Measurements from ENCODE around the gene PROK2.

Gene PROK2

DNA sequence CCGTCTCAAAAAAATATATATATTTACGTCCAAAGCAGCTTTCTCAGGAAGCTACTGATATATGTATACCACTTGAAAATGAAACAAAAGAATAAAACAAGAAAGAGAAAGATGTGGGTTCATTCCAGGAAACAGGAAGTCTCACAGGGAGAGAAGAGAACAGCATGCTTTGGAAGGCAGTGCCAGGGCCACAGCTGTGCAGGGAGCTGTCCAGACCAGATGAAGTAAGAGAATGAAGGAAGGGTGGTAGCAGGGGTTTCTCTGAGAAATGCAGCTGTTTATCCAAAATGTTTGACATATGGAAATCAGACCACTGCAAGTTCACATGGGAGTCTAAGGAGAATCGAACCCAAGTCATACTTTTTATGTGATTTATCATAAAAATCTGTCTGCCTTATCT, 40.2 kb downstream of the PROK2 start:
- Histone ChIP-seq H3K4me3 (ENCODE audit: low read depth, low read length) (no peak overlapping the region), H3K4me1 (ENCODE audit: control insufficient read depth, insufficient read depth, low read length, unreplicated experiment) (no peaks in the 10 kb centered on the region), H3K36me3 (ENCODE audit: insufficient read depth, low read length) (no peaks in the 10 kb centered on the region), H2AFZ (ENCODE audit: low read length, unreplicated experiment) (no peak overlapping the region), H3K79me2 (ENCODE audit: control insufficient read depth, insufficient read depth, low read length, unreplicated experiment) (no peaks in the 10 kb centered on the region), H3K27me3 (ENCODE audit: insufficient read depth, low read length) (peaks cover 62% of the 10 kb centered on the region), H3K27ac (ENCODE audit: low read depth, low read length) (no peak overlapping the region)

DNA sequence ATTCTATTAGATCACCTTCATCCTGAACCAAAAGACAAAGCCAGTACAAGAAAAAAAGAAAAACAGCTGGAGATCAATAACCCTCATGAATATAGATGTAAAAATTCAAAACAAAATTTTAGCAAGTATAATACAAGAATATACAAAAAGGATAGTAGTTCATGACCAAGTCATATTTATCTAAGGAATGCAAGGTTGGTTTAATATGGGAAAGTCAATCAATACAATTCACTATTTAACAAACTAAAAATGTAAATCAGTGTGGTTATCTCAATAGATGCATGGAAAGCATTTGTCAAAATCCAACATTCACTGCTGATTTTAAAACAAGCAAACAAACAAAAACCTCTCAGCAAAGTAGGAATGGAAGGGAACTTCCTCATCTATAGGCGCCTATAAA, 42.3 kb downstream of the PROK2 start:
- Histone ChIP-seq H3K36me3 (ENCODE audit: insufficient read depth, low read length) (no peaks in the 10 kb centered on the region), H2AFZ (ENCODE audit: low read length, unreplicated experiment) (no peak overlapping the region), H3K4me1 (ENCODE audit: control insufficient read depth, insufficient read depth, low read length, unreplicated experiment) (no peaks in the 10 kb centered on the region), H3K79me2 (ENCODE audit: control insufficient read depth, insufficient read depth, low read length, unreplicated experiment) (no peaks in the 10 kb centered on the region), H3K27ac (ENCODE audit: low read depth, low read length) (no peak overlapping the region), H3K4me3 (ENCODE audit: low read depth, low read length) (no peak overlapping the region), H3K27me3 (ENCODE audit: insufficient read depth, low read length) (peaks cover 57% of the 10 kb centered on the region)

DNA sequence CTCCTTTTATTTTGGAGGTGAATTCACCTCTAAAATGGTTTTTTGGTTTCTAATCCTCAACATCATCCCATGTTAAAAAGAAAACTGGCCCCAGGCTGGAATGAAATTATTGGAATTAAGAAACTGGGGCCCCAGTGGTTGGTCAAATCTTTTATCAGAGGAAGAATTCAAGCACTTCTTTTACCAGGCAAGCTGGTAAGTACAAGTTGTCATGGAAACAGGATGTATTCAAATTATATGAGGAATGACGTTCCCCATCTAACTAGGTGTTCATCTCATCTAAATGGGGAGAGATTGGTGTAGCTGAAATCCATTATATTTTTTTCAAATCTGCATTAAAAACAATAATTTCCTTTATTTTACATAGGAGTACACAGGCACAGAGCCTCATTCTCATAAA, 50.1 kb downstream of the PROK2 start:
- no peak overlapping the region for H2AFZ ChIP-seq (ENCODE audit: low read length, unreplicated experiment)
- H3K36me3 ChIP-seq (ENCODE audit: insufficient read depth, low read length), result no peaks in the 10 kb centered on the region
- H3K27me3 ChIP-seq (ENCODE audit: insufficient read depth, low read length), result peaks cover 61% of the 10 kb centered on the region
- H3K4me3 ChIP-seq (ENCODE audit: low read depth, low read length), result no peak overlapping the region
- no peak overlapping the region for H3K27ac ChIP-seq (ENCODE audit: low read depth, low read length)
- H3K4me1 ChIP-seq (ENCODE audit: control insufficient read depth, insufficient read depth, low read length, unreplicated experiment), result no peaks in the 10 kb centered on the region
- no peaks in the 10 kb centered on the region for H3K79me2 ChIP-seq (ENCODE audit: control insufficient read depth, insufficient read depth, low read length, unreplicated experiment)

DNA sequence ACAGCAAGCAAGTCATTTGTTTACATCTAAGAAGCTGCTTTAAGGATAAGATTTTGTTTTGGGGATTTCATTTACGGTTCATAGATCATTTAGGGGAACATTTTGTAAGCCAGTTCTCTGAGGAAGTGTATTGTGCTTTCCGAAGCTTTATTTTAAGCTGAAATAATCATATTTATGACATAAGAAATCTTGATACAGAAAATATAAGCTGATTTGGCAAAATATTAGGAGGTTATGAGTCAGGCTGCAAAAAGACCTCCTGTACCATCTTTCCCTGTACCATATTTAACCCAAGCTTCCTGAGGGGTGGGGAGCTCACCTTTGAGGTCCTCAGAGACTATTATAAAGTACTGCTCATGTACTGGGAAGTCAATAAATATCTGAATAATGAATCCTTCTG, 51.6 kb downstream of the PROK2 start:
- Histone ChIP-seq H3K4me3 (ENCODE audit: low read depth, low read length) (no peak overlapping the region), H3K79me2 (ENCODE audit: control insufficient read depth, insufficient read depth, low read length, unreplicated experiment) (no peaks in the 10 kb centered on the region), H3K4me1 (ENCODE audit: control insufficient read depth, insufficient read depth, low read length, unreplicated experiment) (no peaks in the 10 kb centered on the region), H3K36me3 (ENCODE audit: insufficient read depth, low read length) (no peaks in the 10 kb centered on the region), H3K27me3 (ENCODE audit: insufficient read depth, low read length) (peaks cover 53% of the 10 kb centered on the region), H2AFZ (ENCODE audit: low read length, unreplicated experiment) (no peak overlapping the region), H3K27ac (ENCODE audit: low read depth, low read length) (no peak overlapping the region)

DNA sequence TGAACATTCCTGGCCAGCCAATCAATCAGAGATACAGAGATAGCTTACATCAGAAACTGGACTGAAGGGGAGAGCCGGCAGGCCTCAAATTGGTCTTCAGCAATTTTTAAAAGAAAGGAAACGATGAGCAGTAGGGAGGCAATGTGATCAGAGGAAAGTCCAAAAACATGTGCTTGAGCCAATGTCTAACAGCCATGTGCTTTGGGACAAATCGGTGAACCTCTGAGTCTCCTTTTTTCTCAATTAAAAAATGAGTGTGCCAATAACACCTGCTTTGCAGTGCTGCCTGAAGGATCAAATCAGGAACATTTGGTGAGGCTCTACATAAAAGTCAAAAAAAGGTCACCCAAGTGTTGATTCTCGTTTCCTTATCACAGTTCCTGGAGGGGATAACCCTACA, 52.3 kb downstream of the PROK2 start:
- no peaks in the 10 kb centered on the region for H3K36me3 ChIP-seq (ENCODE audit: insufficient read depth, low read length)
- no peaks in the 10 kb centered on the region for H3K4me1 ChIP-seq (ENCODE audit: control insufficient read depth, insufficient read depth, low read length, unreplicated experiment)
- H3K4me3 ChIP-seq (ENCODE audit: low read depth, low read length), result no peak overlapping the region
- H3K27me3 ChIP-seq (ENCODE audit: insufficient read depth, low read length), result peaks cover 46% of the 10 kb centered on the region
- H3K79me2 ChIP-seq (ENCODE audit: control insufficient read depth, insufficient read depth, low read length, unreplicated experiment), result no peaks in the 10 kb centered on the region
- H2AFZ ChIP-seq (ENCODE audit: low read length, unreplicated experiment), result no peak overlapping the region
- no peak overlapping the region for H3K27ac ChIP-seq (ENCODE audit: low read depth, low read length)

DNA sequence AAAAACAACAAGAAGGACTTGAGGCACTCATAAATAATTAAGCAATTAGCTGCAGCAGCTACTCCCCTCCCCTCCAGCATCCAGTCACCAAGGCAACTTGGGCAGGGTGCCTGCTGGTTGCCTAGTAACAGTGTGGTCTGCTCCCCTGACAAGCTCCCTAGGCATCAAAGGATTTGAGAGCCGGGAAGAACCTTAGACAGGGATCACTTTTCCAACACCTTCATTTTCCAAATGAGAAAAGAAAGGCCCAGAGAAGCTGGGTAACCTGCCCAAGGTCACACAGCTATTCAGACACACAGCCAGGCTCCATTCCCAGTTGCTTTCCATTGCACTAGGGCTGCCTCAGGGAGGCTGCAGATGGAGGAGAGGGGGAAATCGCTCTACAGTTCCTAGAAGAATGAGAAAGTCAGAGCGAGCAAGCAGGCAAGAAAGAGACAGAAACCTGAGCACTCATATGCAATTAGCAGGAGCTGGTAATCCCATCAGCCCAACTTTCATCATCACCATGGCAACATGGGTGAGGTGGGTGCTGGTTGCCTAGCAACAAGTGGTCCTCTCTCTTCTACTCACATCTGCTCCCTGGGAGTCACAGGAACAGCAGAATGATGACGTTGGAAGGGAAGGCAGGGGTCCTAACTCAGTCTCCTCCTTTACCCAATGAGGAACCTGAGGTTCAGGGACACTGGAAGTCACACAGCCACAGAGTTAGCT, 56.2 kb downstream of the PROK2 start:
- no peak overlapping the region for H2AFZ ChIP-seq (ENCODE audit: low read length, unreplicated experiment)
- no peaks in the 10 kb centered on the region for H3K36me3 ChIP-seq (ENCODE audit: insufficient read depth, low read length)
- peaks cover 36% of the 10 kb centered on the region for H3K27me3 ChIP-seq (ENCODE audit: insufficient read depth, low read length)
- H3K27ac ChIP-seq (ENCODE audit: low read depth, low read length), result no peak overlapping the region
- H3K4me3 ChIP-seq (ENCODE audit: low read depth, low read length), result no peak overlapping the region
- H3K79me2 ChIP-seq (ENCODE audit: control insufficient read depth, insufficient read depth, low read length, unreplicated experiment), result no peaks in the 10 kb centered on the region
- H3K4me1 ChIP-seq (ENCODE audit: control insufficient read depth, insufficient read depth, low read length, unreplicated experiment), result peaks cover 3% of the 10 kb centered on the region

DNA sequence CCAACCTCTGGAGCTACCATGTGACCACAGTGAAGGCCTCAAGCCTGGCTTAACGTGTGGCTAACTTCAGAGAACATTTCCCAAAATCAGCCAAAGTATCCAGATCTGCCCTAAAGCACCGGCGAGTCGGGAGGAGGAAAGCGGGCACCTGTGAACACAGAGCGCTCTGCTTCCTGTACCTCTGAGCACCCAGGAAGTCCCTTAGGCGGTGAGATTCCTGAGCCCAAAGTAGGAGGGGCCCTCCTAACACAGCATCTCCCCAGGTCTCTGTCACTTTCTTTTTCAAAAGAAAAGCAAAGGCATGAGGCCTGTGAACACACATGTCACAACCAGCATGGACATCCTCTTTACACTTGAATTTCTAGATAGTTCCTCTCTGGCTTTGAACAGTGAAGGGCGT, 58.8 kb downstream of the PROK2 start:
- Histone ChIP-seq H3K36me3 (ENCODE audit: insufficient read depth, low read length) (no peaks in the 10 kb centered on the region), H3K4me1 (ENCODE audit: control insufficient read depth, insufficient read depth, low read length, unreplicated experiment) (peaks cover 3% of the 10 kb centered on the region), H3K4me3 (ENCODE audit: low read depth, low read length) (no peak overlapping the region), H3K27ac (ENCODE audit: low read depth, low read length) (no peak overlapping the region), H3K27me3 (ENCODE audit: insufficient read depth, low read length) (peaks cover 52% of the 10 kb centered on the region), H3K79me2 (ENCODE audit: control insufficient read depth, insufficient read depth, low read length, unreplicated experiment) (no peaks in the 10 kb centered on the region), H2AFZ (ENCODE audit: low read length, unreplicated experiment) (no peak overlapping the region)

DNA sequence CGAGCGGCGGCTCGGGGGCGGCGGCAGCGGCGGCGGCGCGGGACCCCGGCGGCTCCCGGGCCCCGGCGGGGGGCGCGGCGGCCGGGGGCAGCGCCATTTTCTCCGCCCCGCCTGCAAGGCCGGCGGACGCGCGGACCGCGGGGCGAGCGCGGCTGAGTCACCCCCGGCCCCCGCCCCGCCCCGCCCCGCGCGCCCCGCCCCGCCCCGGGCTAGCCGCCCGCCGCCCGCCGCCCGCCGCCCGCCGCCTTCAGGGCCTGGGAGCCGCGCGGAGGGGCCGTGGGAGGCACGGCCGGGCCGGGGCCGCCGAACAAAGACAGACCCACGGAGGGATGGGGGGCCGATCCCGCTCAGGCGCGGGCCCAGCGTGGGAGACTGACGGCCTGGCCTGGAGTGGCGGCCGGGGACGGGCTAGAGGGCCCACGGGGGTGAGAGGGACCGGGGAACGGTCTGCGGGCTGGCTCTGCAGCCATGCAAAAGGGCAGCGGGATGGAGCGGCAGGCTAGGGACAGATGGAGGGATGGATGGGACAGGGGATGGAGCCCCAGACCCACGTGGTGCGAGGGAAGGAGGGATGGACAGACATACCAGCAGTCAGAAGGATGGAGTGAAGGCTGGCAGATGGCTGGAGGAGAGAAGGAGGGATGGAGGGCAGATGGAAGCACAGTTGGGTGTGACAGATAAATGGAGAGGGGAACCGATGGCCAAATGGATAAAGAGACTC, 59.5 kb downstream of the PROK2 start, which contains the start of gene EIF4E3:
Gene EIF4E3, minus strand, starts transcription at position 132 of the 721 bp plus-strand sequence. Its CDS starts 35 bp downstream, at position 97.
- Histone ChIP-seq H3K27me3 (ENCODE audit: insufficient read depth, low read length) (peaks cover 59% of the 10 kb centered on the region), H3K36me3 (ENCODE audit: insufficient read depth, low read length) (no peaks in the 10 kb centered on the region), H3K4me3 (ENCODE audit: low read depth, low read length) (peak within 1 kb of the TSS; percentile 88), H2AFZ (ENCODE audit: low read length, unreplicated experiment) (peak within 1 kb of the TSS; percentile 84), H3K79me2 (ENCODE audit: control insufficient read depth, insufficient read depth, low read length, unreplicated experiment) (no peaks in the 10 kb centered on the region), H3K4me1 (ENCODE audit: control insufficient read depth, insufficient read depth, low read length, unreplicated experiment) (peaks cover 3% of the 10 kb centered on the region), H3K27ac (ENCODE audit: low read depth, low read length) (no peak within 1 kb of the TSS)

DNA sequence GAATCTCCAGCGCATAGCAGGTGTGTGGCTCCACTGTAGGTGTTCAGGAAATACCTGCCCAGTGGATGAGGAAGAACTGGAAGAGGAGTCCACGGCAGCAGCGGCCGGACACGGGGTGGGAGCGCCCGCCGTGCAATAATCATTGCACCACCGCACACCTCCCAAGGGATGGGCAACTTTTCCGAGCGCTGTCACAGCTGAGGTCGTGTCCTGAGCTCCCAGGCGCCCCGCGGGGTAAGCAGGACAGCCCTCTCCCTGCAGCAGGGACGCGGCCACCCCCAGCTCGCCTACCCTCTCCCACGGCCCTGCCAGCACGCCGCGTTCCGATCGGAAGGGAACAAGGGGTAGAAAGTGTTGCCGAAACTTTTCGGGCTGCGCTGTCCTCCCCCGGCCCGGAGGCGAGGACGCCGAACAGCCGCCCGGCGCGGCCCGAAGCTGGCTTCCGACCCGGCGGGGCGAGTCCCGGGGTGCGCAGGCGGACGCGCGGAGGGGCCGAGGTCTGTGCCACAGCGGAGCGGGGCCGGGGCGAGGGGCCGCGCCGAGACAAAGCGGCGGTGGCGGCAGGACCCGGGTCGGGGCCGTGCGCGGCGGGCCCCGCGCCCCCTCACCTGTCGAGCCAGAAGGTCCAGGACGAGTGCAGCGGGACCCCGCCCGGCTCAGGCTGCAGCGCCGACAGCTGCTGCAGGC, 60.2 kb downstream of the PROK2 start:
- H2AFZ ChIP-seq (ENCODE audit: low read length, unreplicated experiment), result peak overlapping the region; percentile 84
- H3K4me1 ChIP-seq (ENCODE audit: control insufficient read depth, insufficient read depth, low read length, unreplicated experiment), result peaks cover 3% of the 10 kb centered on the region
- no peaks in the 10 kb centered on the region for H3K79me2 ChIP-seq (ENCODE audit: control insufficient read depth, insufficient read depth, low read length, unreplicated experiment)
- H3K27me3 ChIP-seq (ENCODE audit: insufficient read depth, low read length), result peaks cover 60% of the 10 kb centered on the region
- H3K4me3 ChIP-seq (ENCODE audit: low read depth, low read length), result peak overlapping the region; percentile 88
- no peak overlapping the region for H3K27ac ChIP-seq (ENCODE audit: low read depth, low read length)
- no peaks in the 10 kb centered on the region for H3K36me3 ChIP-seq (ENCODE audit: insufficient read depth, low read length)

DNA sequence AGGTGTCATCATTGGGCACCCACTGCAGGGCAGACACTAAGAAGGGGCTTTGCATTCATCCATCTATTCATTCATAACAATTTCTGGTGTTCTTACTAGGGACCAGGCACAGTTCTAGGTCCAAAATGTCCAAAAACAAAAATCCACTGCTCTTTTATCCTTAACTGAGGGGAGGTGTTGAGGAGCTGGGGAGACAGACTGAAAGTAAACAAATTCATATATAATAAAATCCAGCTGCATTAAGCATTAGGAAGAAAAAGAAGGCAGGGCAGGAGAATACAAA, 60.8 kb downstream of the PROK2 start:
- Histone ChIP-seq H3K79me2 (ENCODE audit: control insufficient read depth, insufficient read depth, low read length, unreplicated experiment) (no peaks in the 10 kb centered on the region), H3K27me3 (ENCODE audit: insufficient read depth, low read length) (peaks cover 64% of the 10 kb centered on the region), H3K4me1 (ENCODE audit: control insufficient read depth, insufficient read depth, low read length, unreplicated experiment) (peaks cover 3% of the 10 kb centered on the region), H3K4me3 (ENCODE audit: low read depth, low read length) (peak overlapping the region; percentile 88), H3K36me3 (ENCODE audit: insufficient read depth, low read length) (no peaks in the 10 kb centered on the region), H3K27ac (ENCODE audit: low read depth, low read length) (no peak overlapping the region), H2AFZ (ENCODE audit: low read length, unreplicated experiment) (no peak overlapping the region)

All from ACC112 (cell line).